HG02610 (cell line): ENCODE measurements around the gene RFX1.
"Not testable (repeated sequence)": the region's sequence is repeated elsewhere in the genome, so short reads cannot be mapped to it uniquely, and the experiment has no call there.

Experiments
- ATAC-seq: cut with Tn5 transposase; IDR thresholded peaks from one replicate; pipeline ENCODE4 v1.9.1; 2021; ENCODE audit warnings: mild to moderate bottlenecking, moderate library complexity; ENCODE audit not compliant: unreplicated experiment

The RFX1 gene

DNA sequence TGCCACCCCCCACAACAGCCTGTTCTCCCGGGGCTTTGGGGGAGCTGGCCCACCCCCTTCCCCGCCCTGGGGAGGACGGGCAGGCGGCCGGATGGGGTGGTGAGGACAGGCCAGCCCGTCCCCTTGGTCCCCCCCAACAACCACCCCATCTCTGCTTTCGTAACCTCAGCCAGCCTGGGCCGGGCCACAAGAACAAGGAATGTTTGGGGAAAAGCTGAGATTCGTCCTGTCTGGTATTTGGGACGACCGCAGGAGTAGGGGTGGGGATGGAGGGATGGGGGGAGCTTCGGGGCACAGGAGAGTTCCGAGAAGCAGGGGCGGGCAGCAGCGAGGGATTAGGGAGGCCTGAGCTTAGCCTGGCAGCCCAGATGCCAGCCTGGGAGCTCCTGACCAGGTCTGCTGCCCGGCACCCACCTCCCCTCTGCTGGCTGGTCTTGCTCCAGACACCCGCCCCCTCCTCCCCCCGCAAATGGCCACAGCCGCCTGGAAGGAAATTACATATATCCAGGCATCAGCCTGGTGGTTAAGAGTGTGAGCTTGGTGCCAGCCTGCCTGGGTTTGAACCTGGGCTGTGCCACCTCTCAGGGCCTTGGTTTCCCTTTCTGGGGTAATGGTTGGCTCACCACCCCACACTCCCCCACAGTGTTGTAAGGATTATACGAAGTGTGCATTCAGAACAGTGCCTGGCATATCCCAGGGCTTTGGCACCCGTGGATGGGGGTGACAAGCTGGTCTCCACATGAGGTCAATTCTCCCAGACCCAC lies 67.6 kb downstream of the RFX1 start, which contains the start of gene PODNL1:
Gene PODNL1 (minus strand): TSS at position 117 of the 764 bp plus-strand sequence. CDS start 236 bp downstream, outside the sequence.
- ATAC-seq, result no peak

DNA sequence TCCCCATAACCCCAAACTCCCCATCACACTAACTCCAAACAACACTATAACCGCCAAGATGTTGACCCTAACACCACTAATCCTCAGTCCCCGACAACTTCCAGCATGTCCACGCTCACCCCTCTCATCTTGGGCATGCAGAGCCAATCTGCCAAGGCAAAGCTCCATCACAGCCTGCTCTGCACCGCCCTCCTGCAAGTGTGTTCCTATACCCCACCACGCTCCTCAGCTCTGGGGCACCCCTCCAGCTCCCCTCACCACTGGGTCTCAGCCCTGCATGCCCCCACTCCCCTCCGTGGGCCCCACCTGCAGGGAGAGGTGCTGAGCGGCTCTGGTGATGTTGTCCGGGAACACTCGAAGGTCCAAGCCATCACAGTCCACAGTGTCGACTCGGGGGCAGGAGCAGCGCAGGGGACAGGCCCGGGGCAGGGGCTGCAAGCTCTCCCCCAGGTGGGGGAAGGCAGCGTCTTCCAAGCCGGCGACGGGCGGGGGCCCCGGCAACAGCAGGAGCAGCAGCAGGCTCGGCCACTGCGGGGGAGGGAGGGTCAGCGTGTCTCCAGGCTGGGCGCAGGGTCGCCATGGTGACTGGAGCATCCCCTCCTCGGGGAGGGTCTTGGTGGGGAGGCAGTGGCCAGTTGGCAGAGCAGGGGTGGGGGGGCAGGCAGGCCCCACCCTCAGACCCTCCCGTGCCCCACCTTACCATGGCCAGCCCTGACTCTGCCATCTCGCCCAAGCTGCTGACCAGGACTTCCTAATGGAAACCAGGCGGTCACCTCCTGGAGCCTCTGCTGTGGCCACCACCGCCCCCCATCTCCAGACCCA lies 68.4 kb downstream of the RFX1 start:
- ATAC-seq, result no peak

DNA sequence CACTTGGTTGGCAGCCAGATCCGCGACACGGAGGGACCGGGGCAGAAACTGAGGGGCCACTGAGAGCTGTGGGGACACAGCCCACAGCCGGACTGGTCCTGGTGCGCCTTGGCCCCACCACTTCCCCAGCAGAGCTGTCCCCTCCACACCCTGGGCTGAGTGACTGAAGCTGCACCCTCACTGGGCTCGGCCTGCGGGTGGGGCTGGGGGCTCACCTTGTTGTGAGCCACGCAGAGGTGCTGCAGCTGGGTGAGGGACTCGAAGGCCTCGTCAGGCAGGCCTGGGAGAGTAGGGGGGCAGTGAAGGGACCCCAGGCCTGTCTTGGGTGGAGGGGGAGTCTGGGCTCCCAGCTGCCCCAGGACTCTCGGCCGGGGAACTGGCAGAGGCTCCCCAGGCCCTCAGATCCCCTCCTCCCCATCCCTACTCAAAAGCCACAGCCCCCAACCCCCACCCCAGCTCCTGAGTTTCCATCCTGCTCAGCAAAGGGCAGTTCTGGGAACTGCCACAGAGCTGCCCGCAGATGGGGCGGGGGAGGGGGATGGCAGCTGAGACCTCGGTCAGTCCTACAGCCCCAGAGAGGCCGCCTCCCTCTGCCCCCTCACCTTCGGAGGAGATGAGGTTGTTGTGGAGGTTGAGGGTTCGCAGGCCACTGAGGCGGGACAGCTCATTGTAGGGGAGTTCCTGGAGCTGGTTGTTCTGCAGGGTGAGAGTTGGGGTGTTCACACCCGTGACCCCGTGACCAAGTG lies 70.2 kb downstream of the RFX1 start:
- ATAC-seq, result no peak

DNA sequence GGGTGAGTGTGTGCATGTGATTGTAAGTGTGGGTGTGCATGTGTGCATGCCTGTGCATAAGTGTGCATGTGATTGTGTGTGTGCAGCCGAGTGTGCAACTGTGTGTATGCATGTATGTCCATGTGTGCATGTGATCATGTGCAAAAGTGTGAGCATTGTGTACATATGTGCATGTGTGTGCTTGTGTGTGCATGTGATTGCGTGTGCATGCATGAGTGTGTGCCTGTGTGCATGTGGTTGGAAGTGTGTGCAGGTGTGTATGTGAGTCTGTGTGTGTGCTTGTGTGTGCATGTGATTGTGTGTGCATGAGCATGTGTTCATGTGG lies 71.4 kb downstream of the RFX1 start:
- ATAC-seq, result no peak

DNA sequence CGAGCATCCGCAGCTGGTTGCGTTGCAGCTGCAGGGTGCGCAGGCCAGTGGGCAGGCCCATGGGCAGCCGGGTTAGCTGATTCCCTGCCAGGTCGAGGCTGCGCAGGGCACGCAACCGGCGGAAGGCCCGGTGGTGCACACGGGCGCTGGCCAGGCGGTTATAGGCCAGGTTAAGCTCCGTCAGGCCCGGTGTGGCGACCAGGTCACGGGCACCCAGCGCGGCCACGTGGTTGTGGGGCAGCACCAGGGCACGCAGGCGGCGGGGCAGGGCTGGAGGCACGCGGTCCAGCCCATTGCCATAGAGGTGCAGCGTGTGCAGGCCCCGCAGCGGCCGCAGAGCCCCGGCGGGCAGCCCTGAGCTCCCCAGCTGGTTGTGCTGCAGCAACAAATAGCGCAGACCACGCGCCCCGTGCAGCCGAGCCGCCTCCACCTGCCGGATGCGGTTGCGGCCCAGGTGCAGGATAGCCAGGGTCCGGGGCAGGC lies 73.2 kb downstream of the RFX1 start:
- no peak for ATAC-seq

DNA sequence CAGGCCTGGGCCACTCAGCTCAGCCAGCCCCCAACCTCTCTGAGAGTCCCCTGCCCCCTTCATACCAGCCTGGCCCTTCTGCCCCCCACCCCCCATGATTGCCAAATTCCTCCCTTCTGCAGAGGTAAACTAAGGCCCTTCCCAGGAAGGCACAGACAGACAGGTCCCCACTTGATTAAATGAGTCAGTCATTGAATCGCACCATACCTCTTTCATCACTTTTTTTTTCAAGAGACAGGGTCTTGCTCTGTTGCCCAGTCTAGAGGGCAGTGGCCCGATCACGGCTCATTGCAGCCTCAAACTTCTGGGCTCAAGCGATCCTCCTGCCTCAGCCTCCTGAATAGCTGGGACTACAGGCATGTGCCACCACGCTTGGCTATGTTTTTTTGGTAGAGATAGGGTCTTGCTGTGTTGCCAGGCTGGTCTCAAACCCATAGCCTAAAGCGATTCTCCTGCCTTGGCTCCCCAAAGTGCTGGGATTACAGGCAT lies 73.9 kb downstream of the RFX1 start:
- ATAC-seq, result no peak

DNA sequence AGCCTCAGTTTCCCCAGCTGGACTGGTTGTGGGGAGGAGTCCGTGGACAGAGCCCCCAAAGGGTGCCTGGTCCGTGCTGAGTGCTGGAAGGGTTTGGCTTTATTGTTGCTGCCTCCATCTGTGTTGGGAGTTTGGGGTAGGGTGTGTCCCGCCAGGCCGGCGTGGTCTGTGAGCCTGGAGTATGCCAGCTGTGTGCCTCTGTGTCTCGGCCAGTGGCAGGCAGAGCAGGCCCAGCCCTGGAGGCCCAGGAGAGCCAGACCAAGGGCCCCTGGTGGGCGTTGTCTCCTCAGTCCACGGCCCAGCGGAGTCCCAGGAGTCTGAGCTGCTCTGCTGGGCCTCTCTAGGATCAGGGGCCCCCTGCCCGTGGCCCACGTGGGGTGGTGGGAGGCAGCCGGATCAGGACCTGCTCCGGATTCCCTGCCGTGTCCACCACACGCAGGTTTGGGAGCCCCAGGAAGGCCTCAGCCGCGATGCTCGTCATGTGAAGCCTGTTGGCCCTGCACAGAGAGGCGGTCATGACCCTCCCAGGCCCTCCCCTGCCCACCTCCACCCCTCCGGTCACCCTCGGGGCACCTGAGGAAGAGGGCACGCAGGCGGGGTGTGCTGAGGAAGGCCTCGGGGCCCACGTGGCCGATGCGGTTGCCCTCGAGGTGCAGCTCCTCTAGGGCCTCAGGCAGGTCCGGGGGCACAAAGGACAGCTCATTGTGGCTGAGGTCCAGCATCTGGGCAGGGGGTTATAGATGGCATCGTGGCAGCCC lies 74.5 kb downstream of the RFX1 start:
- no peak for ATAC-seq

DNA sequence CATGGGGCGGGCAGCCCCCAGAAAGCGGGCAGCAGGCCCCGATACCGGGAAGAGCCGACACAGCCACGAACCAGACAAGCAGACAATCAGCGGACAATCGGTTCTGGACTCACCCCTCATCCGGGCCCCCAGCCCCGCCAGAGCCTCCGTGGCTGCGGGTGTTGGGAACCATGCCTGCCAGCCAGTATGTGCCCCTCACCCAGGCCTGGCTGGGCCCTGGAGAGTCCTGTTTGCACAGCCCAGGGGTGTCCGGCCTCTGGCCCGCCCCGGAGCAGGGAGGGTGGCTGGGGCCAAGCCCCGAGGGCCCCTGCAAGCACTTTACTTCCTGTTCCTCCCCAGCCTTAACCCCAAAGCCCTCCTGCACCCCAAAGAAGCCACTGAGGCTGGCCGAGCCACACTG lies 75.7 kb downstream of the RFX1 start:
- no peak for ATAC-seq

DNA sequence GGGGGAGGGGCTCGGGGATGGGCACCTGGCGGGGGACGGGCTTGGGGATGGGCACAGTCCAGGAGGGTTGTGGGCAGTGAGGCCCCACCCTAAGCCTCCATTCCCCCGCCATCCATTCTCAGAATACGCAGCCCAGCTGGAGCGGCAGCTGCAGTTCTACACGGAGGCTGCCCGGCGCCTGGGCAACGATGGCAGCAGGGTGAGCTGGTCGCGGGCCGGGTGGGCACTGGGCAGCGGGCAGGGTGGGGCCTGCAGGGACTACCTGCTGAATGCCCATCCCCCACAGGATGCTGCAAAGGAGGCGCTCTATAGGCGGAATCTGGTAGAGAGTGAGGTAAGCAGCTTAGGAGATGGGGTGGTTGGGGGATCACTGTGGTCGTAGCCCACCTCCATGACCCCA lies 76.2 kb downstream of the RFX1 start:
- ATAC-seq, result no peak

DNA sequence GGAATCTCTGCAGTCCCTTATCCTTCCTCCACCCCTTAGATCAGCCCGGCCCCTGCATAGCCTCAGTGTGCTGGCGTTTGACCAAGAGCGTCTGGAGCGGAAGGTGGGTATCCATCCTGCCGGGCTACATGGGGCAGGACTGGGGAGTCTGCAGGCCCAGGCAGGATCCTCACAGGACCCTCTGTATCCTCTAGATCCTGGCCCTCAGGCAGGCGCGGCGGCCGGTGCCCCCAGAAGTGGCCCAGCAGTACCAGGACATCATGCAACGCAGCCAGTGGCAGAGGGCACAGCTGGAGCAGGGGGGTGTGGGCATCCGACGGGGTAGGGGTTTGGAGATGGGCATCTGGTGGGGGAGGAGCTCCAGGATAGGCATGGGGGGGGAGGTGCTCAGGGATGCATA lies 76.8 kb downstream of the RFX1 start:
- no peak for ATAC-seq

DNA sequence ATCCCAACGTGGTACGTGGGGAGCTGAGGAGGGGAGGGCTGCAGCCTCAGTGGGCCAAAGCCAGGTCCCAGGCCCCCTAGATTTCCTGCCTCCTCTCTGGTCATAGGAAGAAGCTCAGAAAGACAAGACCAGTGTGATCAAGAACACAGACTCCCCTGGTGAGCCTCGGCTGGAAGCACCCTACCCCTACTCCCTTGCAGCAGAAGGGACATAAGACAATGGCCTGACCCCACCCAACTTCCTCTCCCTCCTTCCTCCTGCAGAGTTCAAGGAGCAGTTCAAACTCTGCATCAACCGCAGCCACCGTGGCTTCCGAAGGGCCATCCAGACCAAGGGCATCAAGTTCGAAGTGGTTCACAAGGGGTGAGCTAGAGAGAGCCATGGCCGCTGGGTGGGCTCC lies 79.4 kb downstream of the RFX1 start:
- ATAC-seq, result no peak

DNA sequence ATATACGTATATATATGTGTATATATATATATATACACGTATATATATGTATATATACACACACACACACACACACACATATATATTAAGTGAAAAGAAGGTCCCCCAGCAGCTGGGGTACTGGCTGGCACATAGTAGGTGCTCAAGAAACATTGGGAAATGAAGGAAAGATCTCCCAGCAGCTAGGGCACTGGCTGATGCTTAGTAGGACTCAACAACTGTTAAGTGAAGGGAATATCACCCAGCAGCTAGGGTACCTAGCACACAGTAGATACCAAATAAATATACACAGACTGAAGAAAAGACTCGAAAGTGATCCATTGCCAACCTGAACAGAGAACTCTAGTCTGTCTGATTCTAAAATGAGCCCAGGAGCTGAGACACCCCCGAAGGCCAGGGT lies 80.1 kb downstream of the RFX1 start:
- no peak for ATAC-seq

DNA sequence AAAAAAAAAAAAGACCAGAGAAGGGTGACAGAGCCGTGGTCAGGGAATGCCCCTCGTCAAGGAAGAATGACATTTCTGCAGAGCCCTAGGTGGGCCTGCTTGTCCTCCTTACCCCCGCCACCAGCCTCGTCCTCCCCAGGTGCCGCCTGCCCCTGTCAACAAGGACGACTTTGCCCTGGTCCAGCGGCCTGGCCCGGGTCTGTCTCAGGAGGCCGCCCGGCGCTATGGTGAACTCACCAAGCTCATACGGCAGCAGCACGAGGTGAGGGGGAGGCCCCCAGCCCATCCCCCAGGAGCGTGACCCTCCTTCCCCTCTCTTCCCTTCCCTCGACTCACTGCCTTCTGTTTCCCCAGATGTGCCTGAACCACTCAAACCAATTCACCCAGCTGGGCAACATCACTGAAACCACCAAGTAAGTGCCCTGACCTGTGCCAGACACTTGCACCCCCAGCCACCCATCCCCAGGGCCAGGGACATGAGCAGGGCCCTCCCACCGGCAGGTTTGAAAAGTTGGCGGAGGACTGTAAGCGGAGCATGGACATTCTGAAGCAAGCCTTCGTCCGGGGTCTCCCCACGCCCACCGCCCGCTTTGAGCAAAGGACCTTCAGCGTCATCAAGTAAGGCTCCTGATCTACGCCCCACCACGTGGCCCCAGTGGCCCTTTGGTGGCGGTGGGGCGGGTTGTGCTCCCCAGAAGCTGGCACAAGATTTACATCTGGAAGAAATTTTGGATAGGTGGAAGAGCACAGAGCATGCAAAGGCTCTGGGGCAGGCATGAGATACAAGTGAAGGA lies 82.7 kb downstream of the RFX1 start:
- no peak for ATAC-seq

DNA sequence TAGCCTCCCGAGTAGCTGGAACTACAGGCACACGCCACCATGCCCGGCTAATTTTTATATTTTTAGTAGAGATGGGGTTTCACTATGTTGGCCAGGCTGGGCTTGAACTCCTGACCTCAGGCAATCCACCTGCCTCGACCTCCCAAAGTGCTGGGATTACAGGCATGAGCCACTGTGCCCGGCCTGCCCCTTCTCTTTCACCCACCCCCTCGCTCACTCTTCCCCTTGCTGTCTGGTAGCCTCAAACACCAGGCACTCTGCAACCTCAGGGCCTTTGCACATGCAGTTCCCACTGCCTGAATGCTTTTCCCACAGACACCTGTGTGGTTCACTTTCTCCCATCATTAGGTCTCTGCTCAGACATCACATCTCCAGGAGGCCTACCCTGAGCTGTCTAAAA lies 84.0 kb downstream of the RFX1 start:
- not testable (repeated sequence) for ATAC-seq

DNA sequence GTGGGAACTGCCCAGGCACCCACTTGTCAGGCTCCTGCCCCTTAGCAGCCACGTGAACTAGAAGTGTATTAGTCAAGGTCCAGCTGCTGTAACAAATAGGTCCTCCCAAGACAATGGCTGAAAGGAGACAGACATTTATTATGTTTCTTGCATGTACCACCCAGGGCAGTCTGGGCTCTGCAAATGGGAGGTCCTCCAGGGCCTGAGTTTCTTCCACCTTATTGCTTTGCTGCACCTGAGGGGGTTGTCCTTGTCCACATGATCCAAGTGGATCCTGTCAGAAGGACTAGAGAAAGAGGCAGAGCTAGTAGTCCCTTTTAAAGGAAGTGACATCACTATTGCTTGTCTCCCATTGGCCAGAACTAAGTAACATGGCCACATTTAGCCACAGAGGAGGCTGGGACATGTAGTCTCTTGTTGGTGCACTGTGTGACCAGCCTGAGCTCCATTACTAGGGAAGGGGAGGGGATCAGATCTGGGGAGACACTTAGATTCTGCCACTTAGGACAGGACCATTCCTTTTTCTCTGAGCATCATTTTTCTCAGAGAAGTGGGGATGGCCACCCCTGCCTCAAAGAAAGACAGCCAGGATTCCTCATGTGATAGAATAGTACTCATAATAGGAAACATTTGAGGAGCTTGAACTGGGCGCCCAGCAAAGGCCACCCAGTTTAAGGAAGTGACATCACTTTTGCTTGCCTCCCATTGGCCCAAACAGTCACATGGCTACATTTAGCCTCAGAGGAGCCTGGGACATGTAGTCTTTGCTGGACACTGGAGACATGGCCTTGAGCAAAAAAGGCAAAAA lies 85.0 kb downstream of the RFX1 start:
- no peak for ATAC-seq

DNA sequence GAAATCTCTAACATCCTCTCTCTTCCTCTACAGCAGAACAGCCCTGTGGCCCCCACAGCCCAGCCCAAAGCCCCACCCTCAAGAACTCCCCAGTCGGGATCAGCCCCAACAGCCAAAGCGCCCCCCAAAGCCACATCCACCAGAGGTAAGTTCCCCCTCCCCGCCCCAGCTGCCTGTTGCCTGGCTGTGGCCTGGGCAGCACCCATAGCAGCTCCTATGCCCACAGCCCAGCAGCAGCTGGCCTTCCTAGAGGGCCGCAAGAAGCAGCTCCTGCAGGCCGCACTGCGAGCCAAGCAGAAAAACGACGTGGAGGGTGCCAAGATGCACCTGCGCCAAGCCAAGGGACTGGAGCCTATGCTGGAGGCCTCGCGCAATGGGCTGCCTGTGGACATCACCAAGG lies 85.6 kb downstream of the RFX1 start:
- no peak for ATAC-seq

DNA sequence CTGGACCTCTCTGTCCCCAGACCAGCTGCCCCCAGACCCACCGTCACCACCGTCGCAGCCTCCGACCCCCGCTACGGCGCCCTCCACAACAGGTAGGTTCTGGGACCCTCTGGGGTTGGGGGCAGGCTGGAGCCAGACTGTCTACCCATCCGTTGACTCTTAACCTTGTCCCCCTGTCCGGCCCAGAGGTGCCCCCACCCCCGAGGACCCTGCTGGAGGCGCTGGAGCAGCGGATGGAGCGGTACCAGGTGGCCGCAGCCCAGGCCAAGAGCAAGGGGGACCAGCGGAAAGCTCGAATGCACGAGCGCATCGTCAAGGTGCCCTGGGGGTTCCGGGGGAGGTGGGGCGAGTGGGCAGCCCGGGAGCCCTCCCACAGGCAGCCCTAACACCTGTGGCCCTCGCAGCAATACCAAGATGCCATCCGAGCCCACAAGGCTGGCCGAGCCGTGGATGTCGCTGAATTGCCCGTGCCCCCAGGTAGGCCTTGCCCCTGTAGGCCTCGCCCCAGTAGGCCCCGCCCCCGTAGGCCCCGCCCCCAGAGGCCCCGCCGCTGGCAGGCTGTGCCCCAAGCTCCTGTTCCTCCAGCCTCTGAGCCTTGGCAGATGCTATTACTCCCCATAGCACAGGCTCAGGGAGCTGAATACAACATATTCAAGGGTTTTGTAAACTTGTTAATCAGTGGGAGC lies 87.3 kb downstream of the RFX1 start:
- ATAC-seq, result no peak

DNA sequence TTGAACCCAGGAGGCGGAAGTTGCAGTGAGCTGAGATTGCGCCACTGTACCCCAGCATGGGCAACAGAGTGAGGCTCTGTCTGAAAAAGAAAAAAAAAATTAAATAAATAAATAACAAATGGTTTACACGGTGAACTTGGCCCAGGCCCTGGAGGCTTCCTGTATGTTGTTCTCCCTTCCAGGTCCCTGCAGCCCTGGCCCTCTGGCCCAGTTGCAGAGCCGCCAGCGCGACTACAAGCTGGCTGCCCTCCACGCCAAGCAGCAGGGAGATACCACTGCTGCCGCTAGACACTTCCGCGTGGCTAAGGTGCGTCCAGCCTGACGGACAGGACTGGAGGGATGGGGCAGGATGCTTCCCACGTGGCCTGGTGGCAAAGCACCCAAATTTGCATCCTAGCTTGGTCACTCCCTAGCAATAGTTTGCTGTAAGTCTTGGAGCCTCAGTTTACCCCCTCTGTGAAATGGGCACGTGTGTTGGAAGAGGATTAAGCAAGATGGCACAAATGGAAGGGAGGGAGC lies 88.2 kb downstream of the RFX1 start:
- no peak for ATAC-seq
